SW 1271 (cell line): Measurements from ENCODE around the gene MSH3.
"Not testable (repeated sequence)": the region's sequence is repeated elsewhere in the genome, so short reads cannot be mapped to it uniquely, and the experiment has no call there.

ENCODE experiments used
- DNase-seq, 2 experiments: peaks; one replicate each; lab custom pipeline; 2025; lab: John Stamatoyannopoulos, UW

Gene MSH3

GRCh38 chr5:80755626-80756025 lies 101.2 kb downstream of the MSH3 start:
- DNase-seq: no peak

- no peak for DNase-seq
These were observed 101.8 kb downstream of the MSH3 start for GRCh38 chr5:80756292-80756691.

GRCh38 chr5:80757290-80757689 lies 102.8 kb downstream of the MSH3 start:
- DNase-seq: no peak

GRCh38 chr5:80759866-80760577 lies 105.6 kb downstream of the MSH3 start:
- DNase-seq: no peak

- DNase-seq: no peak
These were observed 106.2 kb downstream of the MSH3 start for GRCh38 chr5:80760680-80761079.

- no peak for DNase-seq
These were observed 106.7 kb downstream of the MSH3 start for GRCh38 chr5:80761176-80761575.

GRCh38 chr5:80761966-80762365 lies 107.5 kb downstream of the MSH3 start:
- no peak for DNase-seq

- no peak for DNase-seq
These were observed 108.1 kb downstream of the MSH3 start for GRCh38 chr5:80762573-80762972.

GRCh38 chr5:80763211-80763610 lies 108.8 kb downstream of the MSH3 start:
- DNase-seq: no peak

GRCh38 chr5:80763873-80764647 lies 109.6 kb downstream of the MSH3 start:
- no peak for DNase-seq

GRCh38 chr5:80764786-80765185 lies 110.3 kb downstream of the MSH3 start:
- no peak for DNase-seq

GRCh38 chr5:80777347-80778287 lies 123.2 kb downstream of the MSH3 start:
- no peak for DNase-seq

GRCh38 chr5:80780024-80780423 lies 125.6 kb downstream of the MSH3 start:
- no peak for DNase-seq

- no peak for DNase-seq
These were observed 126.4 kb downstream of the MSH3 start for GRCh38 chr5:80780761-80781285.

GRCh38 chr5:80781356-80781755 lies 126.9 kb downstream of the MSH3 start:
- peak in 1 of 2 experiments; percentile 24 for DNase-seq

- DNase-seq: no peak
These were observed 128.2 kb downstream of the MSH3 start for GRCh38 chr5:80782626-80783025.

GRCh38 chr5:80783751-80784150 lies 129.3 kb downstream of the MSH3 start:
- not testable (repeated sequence) for DNase-seq

- DNase-seq: no peak
These were observed 130.0 kb downstream of the MSH3 start for GRCh38 chr5:80784451-80784850.

GRCh38 chr5:80789319-80790016 lies 135.0 kb downstream of the MSH3 start:
- DNase-seq: not testable (repeated sequence)

GRCh38 chr5:80790698-80791097 lies 136.2 kb downstream of the MSH3 start:
- DNase-seq: no peak

- no peak for DNase-seq
These were observed 138.9 kb downstream of the MSH3 start for GRCh38 chr5:80793354-80793753.
